GF-D8 (cell line): ENCODE data around the gene KCTD8.

Experiments
- DNase-seq: peaks from one replicate; lab custom pipeline; 2025; lab: John Stamatoyannopoulos, UW

The KCTD8 gene

DNA sequence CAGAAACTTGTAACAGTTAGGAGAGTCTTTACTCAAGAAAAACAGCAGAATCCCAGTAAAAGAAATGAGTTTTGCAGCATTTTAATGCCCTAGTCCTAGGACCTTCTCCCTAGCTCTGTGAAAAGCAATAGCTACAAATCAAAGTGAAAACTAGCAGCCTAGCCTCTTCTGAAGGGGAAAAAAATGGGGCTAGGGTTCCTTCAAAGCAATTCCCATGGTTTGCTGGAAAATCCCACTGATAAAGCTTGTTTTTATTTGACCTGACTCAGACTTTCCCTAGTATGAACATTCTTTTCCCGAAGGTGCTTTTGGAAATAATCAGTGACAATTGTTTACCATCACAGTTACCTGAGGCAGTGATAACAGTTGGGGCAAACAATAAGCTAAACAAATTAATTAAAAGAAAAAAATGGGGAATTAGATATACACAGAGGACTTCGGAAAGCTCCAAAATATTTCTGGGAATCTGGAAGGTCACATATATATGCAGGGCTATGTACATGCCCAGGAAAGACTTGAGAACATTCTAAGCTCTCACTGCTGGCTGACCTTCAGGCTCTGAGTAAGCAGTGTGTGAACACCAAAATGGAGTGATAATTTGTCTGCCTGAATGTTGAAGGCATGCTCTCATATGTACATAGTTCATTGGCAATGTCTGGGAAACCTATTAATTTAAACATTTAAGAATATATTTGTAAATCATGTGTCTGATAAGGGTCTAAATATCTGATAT lies 285.9 kb downstream of the KCTD8 start:
- no peak for DNase-seq

DNA sequence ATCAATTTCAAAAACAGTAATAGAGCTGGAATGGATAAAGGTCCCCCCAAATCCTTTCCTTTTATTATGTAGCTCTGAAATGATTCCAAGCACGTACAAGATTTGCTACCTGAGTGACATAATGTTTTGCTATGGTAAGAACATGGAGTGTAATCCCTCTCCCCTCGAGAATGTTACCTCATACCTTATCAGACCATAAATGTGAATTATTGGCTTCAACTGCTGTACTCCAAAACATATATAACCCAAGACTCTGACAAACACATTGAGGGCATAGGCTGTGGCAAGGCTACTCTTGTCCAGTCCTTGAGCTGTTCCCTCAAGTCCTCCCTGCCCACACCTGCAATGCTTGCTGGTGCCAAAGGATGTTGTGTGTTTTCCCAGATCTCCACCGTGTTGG lies 286.9 kb downstream of the KCTD8 start:
- DNase-seq: no peak

DNA sequence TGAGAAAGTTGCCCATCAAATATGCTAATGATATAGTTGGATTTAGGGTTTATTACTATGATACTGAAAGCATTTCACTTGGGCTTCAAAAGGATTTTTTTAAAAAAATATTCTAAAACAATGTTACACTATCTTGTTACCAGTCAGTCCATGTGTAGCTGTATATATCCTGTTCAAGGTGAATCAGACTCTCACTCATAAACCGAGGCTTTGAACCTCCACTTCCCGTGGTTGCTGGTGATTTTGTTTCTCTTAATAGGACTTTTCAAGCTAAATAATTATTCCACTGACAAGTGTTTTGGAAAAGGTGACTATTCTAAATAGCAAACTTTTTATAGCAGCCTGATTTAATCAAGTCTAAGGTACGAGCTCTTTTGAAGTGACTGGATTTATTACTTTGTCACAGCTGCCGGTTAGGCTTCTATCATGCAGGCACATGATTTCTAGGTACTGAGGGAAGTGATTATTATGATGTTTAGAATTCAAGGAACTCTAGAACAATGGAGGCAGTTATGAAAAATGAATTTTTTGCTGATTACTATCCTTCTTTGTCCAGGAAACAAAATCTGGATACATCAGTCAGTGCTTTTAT lies 287.7 kb downstream of the KCTD8 start:
- DNase-seq: no peak

DNA sequence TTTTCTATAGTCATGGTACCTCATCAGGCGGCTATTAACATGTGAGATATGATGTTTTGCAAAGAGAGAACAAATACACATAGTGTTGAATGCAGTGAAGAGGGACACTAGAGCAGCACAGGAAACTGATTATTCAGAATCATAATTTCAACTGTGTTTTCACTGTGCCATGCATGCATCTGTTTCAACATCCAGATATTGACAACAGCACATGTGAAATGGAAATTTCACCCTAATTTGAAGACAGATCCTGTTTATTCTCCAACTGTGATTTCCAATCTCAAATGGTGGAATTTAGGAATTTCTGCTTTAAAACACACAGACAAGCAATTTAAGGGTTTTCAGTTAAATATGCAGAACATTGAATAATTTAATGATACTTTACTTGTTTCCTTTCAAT lies 288.6 kb downstream of the KCTD8 start:
- no peak for DNase-seq

DNA sequence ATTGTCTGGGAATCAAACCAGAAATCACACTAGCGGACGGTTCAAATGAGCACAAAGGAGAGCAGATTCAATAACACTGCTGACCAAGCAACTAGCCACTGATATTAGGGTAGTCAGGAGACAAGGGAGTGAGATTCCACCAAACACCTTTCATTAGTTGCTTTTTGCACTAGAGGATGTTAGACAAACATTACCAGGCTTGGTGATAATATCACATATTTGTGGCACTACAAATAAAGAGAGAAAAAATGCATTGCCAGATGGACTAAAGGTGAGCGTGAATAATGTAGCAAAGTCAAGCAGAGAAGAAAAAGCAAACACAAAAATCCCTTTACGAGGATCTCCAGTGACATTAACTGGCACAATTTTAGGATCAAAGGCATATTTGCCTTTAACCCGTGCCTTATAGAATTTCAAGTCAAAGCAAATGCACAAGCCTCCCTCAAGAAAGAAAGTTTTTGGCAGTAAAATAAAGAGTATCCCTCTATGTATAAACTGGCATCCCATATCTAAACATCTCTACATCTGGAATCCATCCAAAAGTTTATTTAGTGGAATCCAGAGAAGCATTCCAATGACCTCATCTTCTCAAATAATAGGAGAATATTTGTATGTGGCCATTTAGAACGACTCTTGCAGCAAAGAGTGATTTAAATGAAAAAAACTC lies 290.9 kb downstream of the KCTD8 start:
- DNase-seq: no peak

DNA sequence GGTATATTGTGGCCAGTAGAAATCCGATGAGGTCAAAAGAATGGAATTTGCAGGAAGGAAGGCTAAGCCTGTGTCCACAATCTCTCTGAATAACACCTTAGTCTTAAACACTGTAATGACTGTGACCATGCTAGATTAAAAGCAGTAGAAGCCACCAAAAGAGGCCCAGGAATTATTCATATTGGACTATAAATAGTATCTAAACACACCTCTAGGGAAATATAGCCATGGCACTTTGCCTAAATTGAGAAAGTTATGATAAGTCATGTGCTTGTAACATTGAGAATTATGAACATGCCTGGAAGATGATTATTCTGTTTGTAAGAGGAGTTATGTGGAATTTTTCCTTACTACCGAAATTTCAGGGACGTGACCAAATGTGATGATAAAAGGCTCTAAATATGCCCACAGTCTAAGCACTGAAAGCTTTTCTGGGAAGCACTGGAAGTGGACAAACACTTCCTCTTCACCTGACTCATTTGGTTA lies 298.5 kb downstream of the KCTD8 start:
- no peak for DNase-seq

DNA sequence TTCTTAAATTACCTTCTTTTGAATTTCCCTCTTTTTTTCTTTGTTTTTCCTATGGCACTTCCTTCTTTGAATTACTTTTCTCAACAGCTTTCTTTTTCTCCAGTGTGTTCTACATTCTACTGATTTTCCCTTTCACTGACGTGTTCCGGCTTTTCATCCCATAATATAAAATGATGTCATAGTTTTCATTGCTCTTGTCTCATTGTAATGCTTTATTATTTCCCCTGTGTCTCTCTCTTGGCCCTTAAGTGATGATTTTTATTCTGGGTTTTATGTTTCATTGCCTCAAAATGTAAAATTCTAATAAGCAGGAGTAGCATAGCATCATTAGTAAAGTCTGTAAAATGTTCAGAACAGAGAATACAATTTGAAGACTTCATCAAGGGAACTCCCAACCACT lies 299.3 kb downstream of the KCTD8 start:
- DNase-seq: no peak

DNA sequence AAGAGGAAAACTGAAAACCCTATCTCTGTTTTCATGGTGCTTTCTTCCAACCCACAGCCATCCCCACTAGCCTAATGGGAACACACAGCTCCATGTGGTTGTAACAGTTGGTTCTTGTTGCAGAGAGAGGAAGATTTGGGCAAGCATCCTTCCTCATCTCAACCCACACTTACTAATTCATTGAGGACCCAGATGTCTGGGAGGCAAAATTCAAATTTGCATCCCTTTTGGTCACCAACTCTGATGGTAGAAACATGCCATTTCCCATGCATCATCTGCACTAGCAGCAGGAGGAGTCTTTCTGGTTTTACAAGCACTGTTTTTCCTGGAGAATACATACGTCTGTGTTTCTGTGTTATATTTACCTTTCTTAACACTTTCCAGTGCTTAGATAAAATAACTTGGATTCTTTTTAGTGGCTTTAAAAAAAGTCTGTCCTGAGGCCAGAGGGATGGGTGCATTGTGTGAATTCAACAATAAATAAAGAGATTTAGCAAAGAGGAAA lies 301.0 kb downstream of the KCTD8 start:
- DNase-seq: no peak

DNA sequence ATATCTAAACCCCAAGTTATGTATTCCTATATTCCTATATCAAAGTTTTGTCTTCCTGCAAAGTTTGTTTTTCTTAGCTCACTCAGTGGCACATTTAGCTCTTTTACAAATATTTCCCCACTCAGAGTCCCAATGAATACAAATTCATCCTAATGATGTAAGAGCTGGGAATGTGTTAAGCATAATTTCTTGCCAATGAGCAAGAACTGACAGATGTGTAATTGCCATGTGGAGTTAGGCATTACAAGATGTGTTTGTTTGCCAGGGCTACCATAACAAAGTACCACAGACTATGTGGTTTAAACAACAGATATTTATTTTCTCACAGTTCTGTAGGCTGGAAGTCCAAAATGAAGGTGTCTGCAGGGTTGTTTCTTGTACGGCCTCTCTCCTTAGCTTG lies 302.1 kb downstream of the KCTD8 start:
- no peak for DNase-seq

DNA sequence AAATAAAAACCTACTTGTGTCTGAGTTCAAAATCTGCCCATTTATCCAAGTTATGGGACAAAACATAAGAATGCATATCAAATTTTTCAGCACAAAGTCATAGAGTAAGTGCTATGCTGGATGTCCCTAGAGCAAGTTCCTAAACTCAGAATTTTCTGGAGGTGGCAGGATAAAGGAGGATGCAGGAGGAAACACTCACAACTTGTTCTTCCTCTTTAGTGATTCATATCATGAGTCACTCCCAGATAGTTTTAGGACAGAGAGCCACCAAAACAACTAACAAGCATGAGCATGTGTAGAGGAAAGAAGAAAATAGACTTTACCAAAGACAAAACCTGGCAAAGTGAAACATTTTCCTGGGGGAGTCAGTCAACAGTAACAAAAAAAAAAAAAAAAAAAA lies 302.7 kb downstream of the KCTD8 start:
- DNase-seq: no peak

DNA sequence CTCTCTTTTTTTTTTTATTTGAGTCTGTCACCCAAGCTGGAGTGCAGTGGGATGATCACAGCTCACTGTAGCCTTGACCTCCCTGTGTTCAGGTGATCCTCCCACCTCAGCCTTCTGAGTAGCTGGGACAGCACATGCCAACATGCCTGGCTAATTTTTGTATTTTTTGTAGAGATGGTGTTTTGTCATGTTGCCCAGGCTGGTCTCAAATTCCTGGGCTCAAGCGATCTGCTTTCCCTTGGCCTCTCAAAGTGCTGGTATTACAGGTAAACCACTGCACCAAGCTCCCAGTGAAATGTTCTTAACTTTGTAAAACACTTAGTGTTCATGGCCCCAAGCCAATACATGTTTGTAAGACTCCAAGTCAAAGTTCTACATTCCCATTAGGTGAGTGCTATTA lies 316.1 kb downstream of the KCTD8 start:
- DNase-seq: no peak
